HG03039 (cell line): ENCODE measurements around the gene LDB2.
"Not testable (repeated sequence)": the region's sequence is repeated elsewhere in the genome, so short reads cannot be mapped to it uniquely, and the experiment has no call there.

ENCODE experiments used
- ATAC-seq: cut with Tn5 transposase; IDR thresholded peaks from one replicate; pipeline ENCODE4 v1.9.1; 2021; ENCODE audit warnings: mild to moderate bottlenecking, moderate library complexity; ENCODE audit not compliant: unreplicated experiment

The LDB2 gene

DNA sequence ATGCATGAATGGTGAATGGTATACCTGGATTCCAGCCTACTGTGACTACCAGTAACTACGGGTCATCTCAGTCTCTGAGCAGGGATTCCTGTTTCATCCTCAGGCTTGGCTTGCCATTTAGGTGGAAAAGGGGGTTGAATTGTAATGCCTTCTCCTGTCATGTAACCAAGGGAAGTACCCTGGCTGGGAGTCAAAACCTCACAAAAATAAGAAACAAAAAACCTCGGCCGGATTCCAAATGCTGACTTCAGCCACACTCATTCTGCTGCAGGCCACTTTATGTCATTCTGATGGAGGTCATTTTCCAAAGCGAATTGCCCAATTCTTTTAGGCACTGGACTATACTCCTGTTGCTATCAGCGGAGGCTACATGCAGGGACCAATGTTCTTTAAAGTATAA is 324.7 kb downstream of the LDB2 start:
- no peak for ATAC-seq

DNA sequence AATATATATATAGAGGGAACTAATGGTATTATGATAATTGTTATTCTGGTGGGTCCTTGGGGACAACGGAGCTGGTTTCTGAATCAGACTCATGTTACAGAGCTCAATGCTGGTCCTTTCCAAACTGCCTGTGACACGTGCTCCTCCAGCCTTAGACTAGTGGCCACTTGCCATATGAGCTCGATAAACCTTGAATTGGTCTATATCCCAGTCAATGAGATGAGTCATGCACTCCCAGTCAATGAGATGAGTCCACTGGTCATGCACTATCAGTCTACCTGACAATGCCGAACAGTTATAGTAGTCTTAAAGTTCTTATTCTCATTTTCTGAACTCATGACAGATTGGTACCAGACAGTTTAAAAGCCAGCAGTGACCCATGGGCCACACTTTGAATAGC is 325.2 kb downstream of the LDB2 start:
- no peak for ATAC-seq

DNA sequence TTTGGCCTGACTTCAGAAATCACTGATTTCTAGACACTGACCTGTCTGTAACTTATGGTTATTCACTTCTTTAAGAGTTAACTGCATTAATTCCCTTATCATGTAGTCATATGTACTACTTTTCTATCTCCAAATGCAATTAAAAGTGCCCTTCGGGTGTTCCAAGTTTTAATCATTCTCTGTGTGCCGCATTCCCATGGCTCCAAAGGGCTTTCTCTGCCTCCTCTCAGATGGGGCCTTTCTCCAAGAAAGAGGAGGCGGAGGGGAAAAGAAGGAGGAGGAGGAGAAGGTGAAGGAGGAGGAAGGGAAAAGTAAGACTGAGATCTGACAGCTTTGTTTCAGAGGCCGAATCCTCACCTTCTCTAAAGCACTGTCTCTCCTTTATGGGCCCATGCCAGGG is 325.8 kb downstream of the LDB2 start:
- no peak for ATAC-seq

DNA sequence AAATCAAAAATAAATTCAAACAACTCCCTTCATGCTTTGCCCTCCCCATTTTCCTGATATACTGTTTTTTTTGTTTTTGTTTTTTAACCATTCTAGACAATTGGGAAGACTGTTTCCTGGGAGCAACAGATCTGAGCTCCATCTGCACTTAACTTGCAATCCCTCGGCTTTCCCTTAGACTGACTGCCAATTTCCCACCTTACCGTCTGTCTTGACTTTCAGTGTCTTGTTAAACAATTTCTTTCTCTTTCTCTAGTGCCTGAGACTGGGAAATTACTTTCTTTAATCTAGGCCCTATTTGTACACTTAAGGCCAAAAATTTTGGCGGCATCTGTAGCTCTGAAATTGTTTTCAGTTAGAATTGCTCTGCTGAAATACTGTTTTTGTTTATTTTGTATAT is 326.3 kb downstream of the LDB2 start:
- ATAC-seq: no peak

DNA sequence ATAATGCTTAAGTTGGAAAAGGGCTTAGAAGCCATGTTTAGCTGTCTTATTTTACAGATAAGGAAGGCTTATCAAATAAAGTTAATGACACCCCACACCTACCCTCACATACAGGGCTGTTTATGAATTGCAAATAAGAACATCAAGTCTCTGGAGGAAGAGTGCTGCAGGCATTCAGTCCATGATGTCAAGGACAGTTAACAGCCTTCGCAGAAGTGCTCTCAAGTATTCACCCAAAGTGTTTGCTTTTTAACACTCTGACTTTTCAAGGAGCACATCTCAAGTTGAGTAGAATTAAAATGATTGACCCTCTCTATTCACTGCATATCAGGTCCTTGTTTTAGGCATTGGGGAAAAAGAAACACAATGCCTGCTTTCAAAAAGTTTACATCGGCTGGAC is 328.7 kb downstream of the LDB2 start:
- ATAC-seq: no peak

DNA sequence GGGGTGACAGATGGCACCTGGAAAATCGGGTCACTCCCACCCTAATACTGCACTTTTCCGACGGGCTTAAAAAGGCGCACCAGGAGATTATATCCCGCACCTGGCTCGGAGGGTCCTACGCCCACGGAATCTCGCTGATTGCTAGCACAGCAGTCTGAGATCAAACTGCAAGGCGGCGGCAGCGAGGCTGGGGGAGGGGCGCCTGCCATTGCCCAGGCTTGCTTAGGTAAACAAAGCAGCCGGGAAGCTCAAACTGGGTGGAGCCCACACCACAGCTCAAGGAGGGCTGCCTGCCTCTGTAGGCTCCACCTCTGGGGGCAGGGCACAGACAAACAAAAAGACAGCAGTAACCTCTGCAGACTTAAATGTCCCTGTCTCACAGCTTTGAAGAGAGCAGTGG is 341.1 kb downstream of the LDB2 start:
- ATAC-seq: not testable (repeated sequence)

GRCh38 chr4:16555156-16555555 is 343.3 kb downstream of the LDB2 start:
- ATAC-seq: no peak

DNA sequence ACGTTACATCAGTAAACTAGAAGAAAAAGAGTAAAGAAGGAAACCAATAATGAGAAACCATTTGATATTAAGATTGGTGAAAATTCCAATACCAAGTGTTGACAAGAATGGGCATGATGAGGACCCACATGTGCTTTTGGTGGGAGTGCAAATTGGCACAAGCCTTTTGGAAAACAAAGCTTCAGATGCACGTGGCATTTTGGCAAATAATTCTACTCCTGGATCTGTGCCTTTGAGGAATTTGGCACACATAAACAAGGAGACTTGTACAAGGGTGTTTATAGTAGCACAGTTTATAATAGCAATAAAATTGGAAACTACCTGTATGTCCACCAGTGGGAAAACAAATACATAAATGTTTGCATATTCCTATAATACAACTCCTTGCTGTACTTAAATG is 347.9 kb downstream of the LDB2 start:
- no peak for ATAC-seq

DNA sequence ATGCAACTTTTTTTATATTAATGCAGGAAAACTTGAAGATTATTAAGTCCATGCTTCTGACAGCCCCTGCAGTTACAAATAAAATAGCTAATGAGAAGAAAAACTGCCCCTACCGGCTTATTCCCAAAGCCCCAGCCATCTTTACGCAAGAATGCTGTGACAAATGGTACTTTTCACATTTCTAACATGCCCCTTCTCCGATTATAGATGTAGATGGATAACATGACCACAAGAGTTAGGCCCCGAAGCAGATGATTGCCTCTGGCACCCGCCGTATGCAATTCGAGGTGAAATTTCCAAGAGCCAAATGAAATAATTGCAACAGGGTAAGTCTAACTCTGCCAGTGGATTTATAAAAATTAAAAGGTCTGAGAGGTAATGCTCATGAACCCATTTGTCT is 352.8 kb downstream of the LDB2 start:
- no peak for ATAC-seq

DNA sequence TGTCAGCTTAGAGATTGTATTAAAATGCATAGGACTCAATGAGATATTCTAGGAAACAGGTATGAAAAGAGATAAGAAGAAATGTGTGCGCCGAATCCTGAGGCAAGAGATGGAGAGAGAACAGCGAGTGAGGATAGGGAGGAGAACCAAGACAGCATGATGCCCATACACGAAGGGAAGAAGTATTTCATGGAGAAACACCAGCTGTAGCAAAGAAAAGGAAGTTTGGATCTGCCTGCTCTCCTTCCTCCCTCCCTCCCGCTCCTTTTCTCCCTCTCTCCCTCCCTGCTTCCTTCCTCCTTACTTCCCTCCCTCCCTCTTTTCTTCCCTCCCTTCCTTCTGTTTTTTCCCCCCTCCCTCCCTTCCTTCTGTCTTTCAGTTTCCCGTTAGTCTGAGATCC is 353.6 kb downstream of the LDB2 start:
- ATAC-seq: no peak

GRCh38 chr4:16544251-16544721 is 354.2 kb downstream of the LDB2 start:
- ATAC-seq: no peak

- ATAC-seq: no peak
These were observed 360.5 kb downstream of the LDB2 start for GRCh38 chr4:16537926-16538325.

DNA sequence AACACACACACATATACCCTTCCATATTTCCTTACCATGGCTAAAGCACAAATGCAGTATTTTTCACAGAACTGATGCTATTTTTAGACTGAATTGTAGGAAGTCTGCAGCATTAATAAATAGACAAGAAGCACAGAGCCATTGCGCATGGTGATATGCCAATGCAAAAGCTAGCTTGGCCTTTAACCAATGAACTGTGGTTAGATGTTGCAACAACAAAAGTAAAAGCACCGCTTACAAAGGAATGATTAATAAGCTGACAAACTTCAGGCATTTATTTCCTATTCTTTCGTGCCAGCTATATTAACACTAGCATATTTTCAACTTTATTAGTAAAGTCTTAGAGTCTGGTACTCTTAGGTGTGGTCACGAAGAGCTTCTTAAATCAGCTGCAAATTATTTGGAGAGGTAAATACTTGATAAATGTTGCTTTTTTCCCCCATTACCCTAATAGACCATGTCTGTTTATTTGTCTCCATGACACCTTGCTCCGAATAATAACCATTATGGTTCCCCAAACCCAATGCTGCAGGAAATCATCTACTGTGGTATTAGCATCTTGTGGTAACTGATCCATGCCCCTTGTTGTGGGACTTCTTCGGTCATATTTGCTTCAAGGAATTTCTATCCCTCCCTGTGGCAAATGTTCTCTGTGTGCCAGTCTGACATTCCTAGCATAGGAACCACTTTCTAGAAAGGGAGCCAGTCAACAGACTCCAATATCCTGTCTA is 366.0 kb downstream of the LDB2 start:
- no peak for ATAC-seq

GRCh38 chr4:16530688-16531635 is 367.5 kb downstream of the LDB2 start:
- no peak for ATAC-seq

DNA sequence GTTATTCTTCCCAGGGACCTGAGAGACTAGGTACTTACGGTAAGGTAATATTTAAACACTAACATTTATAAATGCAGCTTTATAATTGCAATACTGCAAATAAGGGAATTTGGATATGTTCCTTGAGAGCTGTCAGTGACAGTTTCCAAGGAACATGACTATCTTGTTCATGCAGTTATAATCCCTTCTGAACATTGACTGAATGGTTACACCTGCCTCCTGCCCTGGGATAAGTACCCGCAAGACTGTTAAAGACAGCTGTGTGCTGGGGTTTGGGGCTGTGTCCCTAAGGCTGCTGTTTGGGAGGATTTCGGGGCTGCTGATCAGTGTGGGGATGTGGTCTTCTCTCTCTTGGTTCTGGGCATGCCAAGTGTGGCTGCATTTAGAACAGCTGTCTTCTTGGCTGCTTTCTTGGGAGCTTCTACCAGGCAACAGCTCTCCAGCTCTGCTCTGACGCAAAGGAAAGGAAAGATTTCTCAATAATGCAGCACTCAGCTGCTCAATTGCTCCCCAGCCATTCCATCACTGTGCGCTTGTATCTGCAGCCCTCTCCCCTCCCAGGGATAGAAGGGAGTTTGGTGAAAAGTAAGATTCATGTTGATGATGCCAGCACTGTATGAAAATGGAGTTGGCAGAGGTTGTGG is 373.4 kb downstream of the LDB2 start:
- ATAC-seq: no peak

DNA sequence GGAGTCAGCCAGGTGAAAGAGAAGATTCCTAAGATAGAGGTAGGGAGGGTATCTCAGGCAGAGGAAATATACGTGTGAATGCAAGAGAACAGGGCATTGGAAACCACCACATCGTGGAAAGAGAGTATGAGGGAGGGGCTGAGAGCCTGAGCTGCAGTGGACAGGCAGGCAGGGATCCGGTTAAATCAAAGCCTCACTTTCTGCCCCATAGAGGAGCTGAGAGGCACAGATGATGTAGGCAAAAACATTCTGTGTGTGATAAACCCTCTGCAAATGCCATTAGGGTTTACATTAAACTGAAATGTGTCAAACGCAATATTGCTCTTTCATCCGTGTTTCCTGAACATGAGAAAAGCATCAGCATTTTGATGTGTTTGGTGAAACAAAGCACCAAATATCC is 374.0 kb downstream of the LDB2 start:
- no peak for ATAC-seq

GRCh38 chr4:16523526-16523925 is 374.9 kb downstream of the LDB2 start:
- not testable (repeated sequence) for ATAC-seq

GRCh38 chr4:16521156-16521915 is 377.1 kb downstream of the LDB2 start:
- no peak for ATAC-seq

DNA sequence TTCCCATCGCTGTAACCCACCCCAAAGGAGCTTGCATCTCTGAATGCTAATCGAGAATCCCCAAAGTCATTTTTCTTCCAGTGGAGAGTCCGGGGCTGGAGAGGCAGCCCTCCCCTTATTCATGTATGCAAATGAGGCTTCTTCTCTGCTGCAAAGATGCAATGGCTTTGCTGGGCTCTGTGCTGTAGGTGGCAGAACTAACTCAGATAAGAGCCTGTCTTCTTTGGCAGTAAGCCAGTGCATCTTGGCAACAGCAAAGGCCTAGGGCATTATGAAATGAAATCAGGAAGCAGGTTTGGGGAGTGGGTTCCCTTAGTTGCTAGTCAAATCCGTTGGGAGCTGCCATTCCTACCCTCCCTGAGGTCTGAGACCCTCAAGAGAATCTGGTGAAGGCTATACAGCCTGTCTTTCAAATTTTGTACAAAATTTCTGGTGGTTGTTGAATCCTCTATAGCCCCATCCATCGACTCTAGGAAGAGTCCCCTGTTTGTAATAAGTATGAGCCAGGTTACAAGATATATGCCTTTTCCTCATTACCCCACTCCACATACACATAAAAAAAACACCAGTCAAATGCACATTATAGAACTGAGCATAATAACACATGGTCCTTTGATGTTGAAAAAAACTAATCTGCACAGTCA is 381.5 kb downstream of the LDB2 start:
- no peak for ATAC-seq

- no peak for ATAC-seq
These were observed 384.6 kb downstream of the LDB2 start for GRCh38 chr4:16513876-16514275.
